Measurements from ENCODE around the gene MT1X. TPM values are rescaled to one million over a fixed set of nuclear protein-coding genes. Genes with fewer than 3 reads are reported as not detected.
"Not testable (repeated sequence)": the region's sequence is repeated elsewhere in the genome, so short reads cannot be mapped to it uniquely, and the experiment has no call there.

Gene MT1X
- total and polyA plus RNA-seq, 2 of the 13 experiments (the other 11 are each of a cell fraction or from before 2014, with no cell fraction given): 19.7 to 288 TPM

- H3K9me3 ChIP-seq (ENCODE audit: low read length): no peaks in the 10 kb centered on the region
- H3K36me3 ChIP-seq (replicated peaks in 1 of 2; ENCODE audit: control insufficient read depth in 1 of 2, insufficient read depth in 2 of 2, low read length in 2 of 2): no peaks in the 10 kb centered on the region
- 34% methylated on average over 3 of the region's 3 CpGs for WGBS (ENCODE audit: low lambda C conversion rate)
- H3K27ac ChIP-seq (ENCODE audit: extremely low read length, insufficient read depth, low read length): no peak overlapping the region
- H4K20me1 ChIP-seq (ENCODE audit: insufficient read depth, low read length): no peaks in the 10 kb centered on the region
- no peaks in the 10 kb centered on the region for H3K79me2 ChIP-seq (ENCODE audit: insufficient read depth, low read length)
- no peak overlapping the region for H3K4me2 ChIP-seq (ENCODE audit: low read depth, low read length)
- ATAC-seq (no peak), DNase-seq (ENCODE audit: low spot score) (no peak), FAIRE-seq (no peak)
- H2AFZ ChIP-seq (ENCODE audit: low read length): no peak overlapping the region
- in situ Hi-C loops (cut with HindIII; ENCODE audit: extremely low pct_ligation_motif_present, low pct_unique_long_range_greater_than_20kb): no loop called here
- TF ChIP-seq ESRRA (CRISPR knock-in tag; IDR thresholded peaks at IDR 0.05; ENCODE audit: low read depth) (no peak), ZNF253 (CRISPR knock-in tag; IDR thresholded peaks at IDR 0.05; ENCODE audit: borderline replicate concordance) (no peak), ZNF850 (CRISPR knock-in tag; conservative IDR thresholded peaks at IDR 0.05) (no peak), ZNF326 (CRISPR knock-in tag; IDR thresholded peaks at IDR 0.05; ENCODE audit: borderline replicate concordance) (no peak), NR1H2 (CRISPR knock-in tag; IDR thresholded peaks at IDR 0.05; ENCODE audit: borderline replicate concordance, low read depth) (no peak), PITX1 (CRISPR knock-in tag; IDR thresholded peaks at IDR 0.05) (no peak), ZBTB8A (CRISPR knock-in tag; IDR thresholded peaks at IDR 0.05; ENCODE audit: borderline replicate concordance, low read depth) (no peak), ZNF713 (CRISPR knock-in tag; IDR thresholded peaks at IDR 0.05) (no peak)
- intact Hi-C loops (cut with micrococcal nuclease; ENCODE audit: unreplicated experiment): no loop called here
- H3K27me3 ChIP-seq (ENCODE audit: control insufficient read depth in 1 of 2, insufficient read depth in 2 of 2, low read length in 2 of 2): peaks cover 0 to 3% of the 10 kb centered on the region in 2 experiments; a peak in 1 of 5 replicates
- no peak overlapping the region for H3K9ac ChIP-seq (ENCODE audit: insufficient read depth, low read depth, low read length)
- ChIA-PET CTCF (ENCODE audit: low intra/inter-chr PET ratio, low total read pairs) (no interaction called here), POLR2A (no interaction called here)
- H3K4me3 ChIP-seq (replicated peaks in 1 of 3; ENCODE audit: insufficient read depth in 1 of 3, low read depth in 2 of 3, low read length in 3 of 3): no peak overlapping the region
- BruUV-seq (replicated peaks): no TSS peak
- H3K4me1 ChIP-seq (ENCODE audit: insufficient read depth, low read length): no peaks in the 10 kb centered on the region
Observed at GRCh38 chr16:56716761-56717160, 34.5 kb downstream of the MT1X start.

GRCh38 chr16:56717532-56717931 lies 35.3 kb downstream of the MT1X start:
- H3K27me3 ChIP-seq (ENCODE audit: control insufficient read depth in 1 of 2, insufficient read depth in 2 of 2, low read length in 2 of 2); H3K79me2 ChIP-seq (ENCODE audit: insufficient read depth, low read length); FAIRE-seq; H3K36me3 ChIP-seq (replicated peaks in 1 of 2; ENCODE audit: control insufficient read depth in 1 of 2, insufficient read depth in 2 of 2, low read length in 2 of 2); H3K4me2 ChIP-seq (ENCODE audit: low read depth, low read length); H3K27ac ChIP-seq (ENCODE audit: extremely low read length, insufficient read depth, low read length); POLR2A ChIA-PET; H3K4me1 ChIP-seq (ENCODE audit: insufficient read depth, low read length); CTCF ChIA-PET (ENCODE audit: low intra/inter-chr PET ratio, low total read pairs); H4K20me1 ChIP-seq (ENCODE audit: insufficient read depth, low read length); BruUV-seq (replicated peaks); H3K9ac ChIP-seq (ENCODE audit: insufficient read depth, low read depth, low read length); H2AFZ ChIP-seq (ENCODE audit: low read length); H3K4me3 ChIP-seq (replicated peaks in 1 of 3; ENCODE audit: insufficient read depth in 1 of 3, low read depth in 2 of 3, low read length in 3 of 3); intact Hi-C loops (cut with micrococcal nuclease; ENCODE audit: unreplicated experiment); in situ Hi-C loops (cut with HindIII; ENCODE audit: extremely low pct_ligation_motif_present, low pct_unique_long_range_greater_than_20kb); DNase-seq (ENCODE audit: low spot score); H3K9me3 ChIP-seq (ENCODE audit: low read length); ATAC-seq: not testable (repeated sequence)
- WGBS (ENCODE audit: low lambda C conversion rate): 15% methylated on average over 2 of the region's 2 CpGs

All from HepG2 (cell line).